Measurements from ENCODE around the gene CD72.
"Not testable (repeated sequence)": the region's sequence is repeated elsewhere in the genome, so short reads cannot be mapped to it uniquely, and the experiment has no call there.

The CD72 gene

GRCh38 chr9:35598866-35599590, 19.2 kb downstream of the CD72 start:
- H3K27ac ChIP-seq, result no peak overlapping the region
- DNase-seq (ENCODE audit: low read depth, low spot score), result no peak

DNA sequence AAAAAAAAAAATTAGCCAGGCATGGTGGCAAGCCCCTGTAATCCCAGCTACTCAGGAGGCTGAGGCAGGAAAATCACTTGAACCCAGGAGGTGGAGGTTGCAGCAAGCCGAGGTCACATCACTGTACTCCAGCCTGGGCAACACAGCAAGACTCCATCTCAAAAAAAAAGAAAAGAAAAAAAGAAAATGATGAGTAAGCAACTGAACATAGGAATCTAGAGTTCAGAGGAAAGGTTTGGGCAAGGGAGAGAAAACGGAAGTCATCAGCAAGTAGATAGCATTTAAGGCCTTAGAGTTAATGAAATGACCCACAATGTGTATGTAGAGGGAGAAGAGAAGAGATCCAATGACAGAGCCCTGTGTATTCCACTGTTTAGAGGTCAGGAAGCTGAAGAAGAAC, 21.3 kb downstream of the CD72 start:
- not testable (repeated sequence) for DNase-seq (ENCODE audit: low read depth, low spot score); H3K27ac ChIP-seq

DNA sequence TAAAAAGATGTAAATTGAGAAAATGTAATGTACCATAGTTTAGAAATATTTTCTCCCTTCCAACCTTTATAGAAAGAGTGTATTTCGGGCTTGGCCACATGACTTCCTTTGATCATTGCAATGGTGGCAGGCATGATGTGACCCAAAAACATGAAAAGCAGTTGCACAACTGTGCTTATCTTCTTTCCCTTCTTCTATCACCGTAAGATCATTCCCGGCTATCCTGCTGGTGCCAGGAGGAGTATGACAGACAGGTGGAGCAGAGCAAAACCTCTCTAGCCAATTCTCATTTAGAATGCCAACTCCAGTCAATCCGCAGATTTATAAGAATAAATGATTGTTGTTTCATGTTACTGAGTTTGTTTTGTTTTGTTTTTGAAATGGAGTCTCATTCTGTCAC, 23.7 kb downstream of the CD72 start:
- no peak overlapping the region for H3K27ac ChIP-seq
- no peak for DNase-seq (ENCODE audit: low read depth, low spot score)

GRCh38 chr9:35593581-35593980, 24.6 kb downstream of the CD72 start:
- no peak for DNase-seq (ENCODE audit: low read depth, low spot score)
- H3K27ac ChIP-seq, result no peak overlapping the region

GRCh38 chr9:35588506-35588905, 29.7 kb downstream of the CD72 start:
- DNase-seq (ENCODE audit: low read depth, low spot score); H3K27ac ChIP-seq: not testable (repeated sequence)

DNA sequence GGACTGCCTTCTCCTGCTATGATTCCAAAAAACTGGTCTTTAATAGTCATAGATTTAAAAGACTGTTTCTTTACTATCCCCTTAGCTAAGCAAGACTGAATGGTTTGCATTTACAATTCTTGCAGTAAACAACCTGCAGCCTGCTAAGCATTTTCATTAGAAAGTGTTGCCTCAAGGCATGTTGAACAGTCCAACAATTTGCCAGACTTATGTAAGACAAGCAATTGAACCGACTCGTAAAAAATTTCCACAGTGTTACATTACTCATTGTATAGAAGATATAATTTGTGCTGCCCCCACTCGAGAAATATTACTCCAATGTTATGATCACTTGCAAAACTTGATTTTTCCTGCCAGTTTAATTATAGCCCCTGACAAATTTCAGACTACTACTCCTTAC, 33.5 kb downstream of the CD72 start:
- DNase-seq (ENCODE audit: low read depth, low spot score); H3K27ac ChIP-seq: not testable (repeated sequence)

GRCh38 chr9:35583521-35583920, 34.7 kb downstream of the CD72 start:
- H3K27ac ChIP-seq; DNase-seq (ENCODE audit: low read depth, low spot score): not testable (repeated sequence)

GRCh38 chr9:35579659-35580227, 38.5 kb downstream of the CD72 start:
- DNase-seq (ENCODE audit: low read depth, low spot score); H3K27ac ChIP-seq: not testable (repeated sequence)

- no peak for DNase-seq (ENCODE audit: low read depth, low spot score)
Measured at GRCh38 chr9:35579130-35579529, 39.1 kb downstream of the CD72 start.

DNA sequence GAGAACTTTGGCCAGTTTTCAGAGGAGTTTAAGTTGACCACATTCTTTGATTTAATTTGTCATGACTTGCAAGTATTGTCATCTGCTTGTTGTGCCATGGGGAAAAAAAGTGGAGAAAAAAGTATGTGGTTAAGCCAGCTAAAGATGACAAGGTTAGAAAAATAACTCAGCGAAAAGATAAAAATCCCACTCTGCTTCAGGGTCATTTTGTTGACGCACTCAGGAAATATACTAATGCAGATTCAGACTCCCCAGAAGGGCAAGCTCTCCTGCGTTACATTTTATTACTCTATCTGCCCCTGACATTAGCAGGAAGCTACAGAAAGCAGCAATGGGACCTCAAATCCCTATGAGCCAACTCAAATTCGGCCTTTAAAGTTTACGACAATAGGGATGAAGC, 40.7 kb downstream of the CD72 start:
- H3K27ac ChIP-seq, result no peak overlapping the region
- no peak for DNase-seq (ENCODE audit: low read depth, low spot score)

More at GRCh38 chr9:35579130-35579529, 39.1 kb downstream of the CD72 start:
- no peak overlapping the region for H3K27ac ChIP-seq

DNA sequence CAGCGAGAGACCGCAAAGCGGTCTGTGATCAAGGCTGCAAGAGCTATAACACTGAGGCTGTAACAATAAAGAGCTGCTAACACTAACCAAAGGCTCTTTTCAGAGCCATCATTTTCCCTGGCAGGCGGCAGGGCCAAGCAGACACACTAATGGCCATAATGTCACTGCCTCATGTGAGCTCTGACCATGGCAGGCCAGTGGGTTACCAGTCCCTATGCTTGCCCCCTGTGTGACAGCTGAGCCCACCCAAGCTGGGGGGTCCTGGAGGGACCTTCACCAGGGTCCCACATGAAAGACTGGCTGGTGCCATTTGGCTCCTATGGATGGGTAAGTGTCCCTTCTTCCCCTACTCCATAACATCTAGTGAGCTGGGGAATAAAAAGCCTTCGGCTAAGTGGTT, 42.7 kb downstream of the CD72 start:
- no peak for DNase-seq (ENCODE audit: low read depth, low spot score)

DNA sequence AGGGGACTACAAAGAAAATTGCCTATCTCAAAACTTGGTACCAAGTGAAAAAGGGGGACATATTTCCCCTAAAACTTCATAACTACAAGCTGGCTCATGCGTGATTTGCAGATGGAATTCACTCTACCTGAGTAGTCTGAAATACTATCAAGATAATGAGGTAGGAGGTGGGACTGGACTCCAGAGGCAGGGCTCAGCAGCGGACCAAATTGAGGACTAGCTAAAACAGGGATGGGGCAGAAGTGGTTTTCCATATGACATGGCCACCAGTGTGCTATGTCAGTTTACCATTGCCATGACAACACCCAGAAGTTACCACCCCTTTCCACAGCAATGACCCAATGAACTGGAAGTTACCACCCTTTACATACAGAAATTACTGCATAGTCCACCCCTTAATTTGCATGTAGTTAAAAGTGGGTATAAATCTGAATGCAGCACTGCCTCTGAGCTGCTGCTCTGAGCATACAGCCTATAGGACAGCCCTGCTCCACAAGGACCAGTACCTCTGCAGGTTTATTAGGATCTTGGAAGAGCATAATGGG, 43.6 kb downstream of the CD72 start:
- H3K27ac ChIP-seq, result no peak overlapping the region
- DNase-seq (ENCODE audit: low read depth, low spot score), result no peak

More for the DNA sequence above, 42.7 kb downstream of the CD72 start:
- no peak overlapping the region for H3K27ac ChIP-seq

- DNase-seq (ENCODE audit: low read depth, low spot score), result no peak
Measured at GRCh38 chr9:35570709-35571504, 47.3 kb downstream of the CD72 start.

DNA sequence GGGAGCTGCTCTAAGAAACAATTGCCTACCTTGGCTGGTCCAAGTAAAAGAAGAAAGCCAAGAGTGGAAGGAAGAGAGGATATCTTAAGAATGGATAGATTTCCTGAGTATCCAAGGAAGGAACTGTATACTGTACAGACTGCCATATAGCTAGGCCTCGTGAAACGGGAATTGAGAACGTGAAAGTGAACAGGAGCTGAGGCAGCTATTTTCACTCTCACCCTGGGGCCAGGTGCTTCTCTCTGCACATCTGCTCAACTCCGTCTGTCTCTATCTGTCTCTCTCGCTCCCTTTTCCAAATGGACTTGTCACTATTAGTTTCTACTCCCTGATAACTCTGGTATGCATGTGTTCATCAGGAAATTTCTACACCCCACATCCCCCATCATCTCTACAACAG, 49.0 kb downstream of the CD72 start:
- no peak overlapping the region for H3K27ac ChIP-seq
- DNase-seq (ENCODE audit: low read depth, low spot score), result no peak

More at GRCh38 chr9:35570709-35571504, 47.3 kb downstream of the CD72 start:
- H3K27ac ChIP-seq, result no peak overlapping the region

DNA sequence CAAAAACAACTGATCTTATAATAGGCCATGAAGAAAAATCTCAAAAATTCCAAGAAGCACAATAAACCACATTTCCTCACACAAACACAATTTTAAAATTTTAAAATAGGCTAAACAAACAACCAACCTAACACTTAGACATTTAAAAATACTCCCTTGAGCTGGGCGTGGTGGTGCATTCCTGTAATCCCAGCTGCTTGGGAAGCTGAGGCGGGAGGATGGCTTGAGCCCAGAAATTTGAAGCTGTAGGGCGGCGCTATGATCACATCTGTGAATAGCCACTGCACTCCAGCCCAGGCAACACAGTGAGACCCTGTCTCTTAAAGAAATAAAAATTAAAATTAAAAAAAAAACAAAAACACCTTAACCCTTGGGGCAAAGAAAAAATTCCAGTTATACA, 50.0 kb downstream of the CD72 start:
- DNase-seq (ENCODE audit: low read depth, low spot score), result no peak
- no peak overlapping the region for H3K27ac ChIP-seq

DNA sequence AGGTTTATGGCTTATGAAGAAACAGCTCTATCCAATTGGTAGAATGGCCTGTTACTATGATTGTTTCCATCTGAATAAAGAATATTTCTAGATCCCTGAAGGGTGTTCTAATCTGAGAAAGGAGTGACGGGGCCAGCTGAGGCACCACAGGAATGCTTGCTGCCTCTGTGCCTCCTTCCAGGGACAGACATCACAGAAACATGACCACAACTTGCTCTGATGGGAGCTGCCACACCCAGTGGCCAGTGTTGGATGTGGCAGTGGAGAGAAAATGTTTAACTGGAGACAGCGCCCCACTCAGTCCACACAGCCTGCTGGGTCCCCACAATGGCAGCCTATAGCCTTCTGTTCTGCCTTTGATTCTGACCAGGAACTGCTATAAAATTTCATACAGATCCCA, 51.8 kb downstream of the CD72 start:
- no peak overlapping the region for H3K27ac ChIP-seq
- DNase-seq (ENCODE audit: low read depth, low spot score), result no peak

DNA sequence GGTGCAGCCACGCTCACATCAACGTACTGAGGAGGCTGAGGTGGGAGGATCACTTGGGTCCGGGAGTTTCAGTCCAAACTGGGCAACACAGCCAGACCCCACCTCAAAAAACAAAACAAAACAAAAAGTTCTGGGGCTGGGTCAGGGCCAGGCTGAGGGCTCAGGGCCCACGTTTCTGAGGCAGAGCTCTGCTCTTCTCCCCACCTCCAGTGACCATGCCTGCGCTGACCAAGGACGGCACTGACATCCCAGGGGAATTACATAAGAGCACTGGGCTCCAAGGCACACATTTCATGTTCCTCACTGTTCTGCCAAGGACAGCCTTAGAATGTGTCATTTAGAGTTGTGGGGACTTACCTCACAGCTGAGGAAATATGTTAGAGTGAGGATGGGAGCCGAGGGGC, 53.6 kb downstream of the CD72 start:
- H3K27ac ChIP-seq, result no peak overlapping the region
- DNase-seq (ENCODE audit: low read depth, low spot score), result no peak

- no peak overlapping the region for H3K27ac ChIP-seq
- DNase-seq (ENCODE audit: low read depth, low spot score), result no peak
Measured at GRCh38 chr9:35563791-35564197, 54.4 kb downstream of the CD72 start.

DNA sequence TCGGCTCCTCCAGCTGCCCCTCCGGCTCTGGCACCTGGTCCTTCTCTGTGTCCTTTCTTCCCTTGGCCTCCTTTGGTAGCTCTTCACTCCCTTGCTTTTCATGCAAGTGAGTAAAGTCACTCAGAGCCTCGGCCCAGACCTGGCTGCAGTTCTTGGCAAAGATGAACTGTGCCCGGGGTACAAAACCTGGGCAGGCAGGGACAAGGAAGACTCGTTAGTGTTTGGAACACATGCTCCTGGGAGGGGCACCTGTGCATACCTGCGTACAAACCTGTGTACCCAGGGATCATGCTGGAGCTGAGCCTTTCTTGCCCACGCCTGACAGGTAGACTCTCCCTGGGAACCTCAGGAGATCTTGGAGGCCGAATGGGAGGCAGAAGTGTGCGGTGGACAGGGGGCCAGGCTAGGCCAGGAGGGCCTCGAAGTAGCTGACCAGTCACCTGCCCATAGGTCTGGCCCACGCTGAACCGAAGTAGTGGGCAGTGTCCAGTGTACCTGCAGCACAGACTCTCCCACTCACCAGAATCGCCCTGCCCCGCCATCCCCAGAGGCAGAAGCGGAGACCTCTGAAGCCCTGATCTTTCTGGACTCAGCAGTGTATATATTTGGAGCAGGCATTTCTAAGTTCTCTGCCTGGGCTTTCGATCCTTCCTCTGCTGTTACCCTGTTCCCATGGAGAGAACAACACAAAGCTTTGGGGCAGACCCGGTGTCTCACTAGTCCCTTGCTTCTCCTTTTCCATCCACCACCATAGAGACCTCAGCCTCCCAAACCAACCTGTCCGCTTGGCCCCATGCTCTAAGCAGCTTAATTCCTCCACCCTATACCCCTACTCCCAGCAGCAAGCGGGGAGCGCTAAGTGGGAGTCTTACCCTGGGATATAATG, 55.1 kb downstream of the CD72 start:
- no peak for DNase-seq (ENCODE audit: low read depth, low spot score)
- H3K27ac ChIP-seq, result no peak overlapping the region

All from epithelial cell of prostate (primary cell).